Lower lobe of right lung (tissue), 2 donors: Measurements from ENCODE around the gene FADS3. TPM values are rescaled to one million over a fixed set of nuclear protein-coding genes. Genes with fewer than 3 reads are reported as not detected.

ENCODE experiments used
- ATAC-seq, 2 donors: fragments of 200-7000 bp; cut with Tn5 transposase; one replicate each; pipeline ENCODE4 v1.9.1; 2020 to 2022; ENCODE audit warnings: mild to moderate bottlenecking in 2 of 2, moderate library complexity in 2 of 2
- DNase-seq: peaks from one replicate; pipeline ENCODE4 v3.0.0-alpha.2; 2020
- H3K27ac ChIP-seq: fragments of 200-600 bp; one replicate; pipeline ENCODE4 v1.8.0; 2022
- H3K27me3 ChIP-seq: fragments of 200-600 bp; one replicate; pipeline ENCODE4 v1.8.0; 2022; ENCODE audit warnings: low read depth
- H3K36me3 ChIP-seq: fragments of 200-600 bp; one replicate; pipeline ENCODE4 v1.8.0; 2022; ENCODE audit warnings: mild to moderate bottlenecking
- H3K4me1 ChIP-seq: fragments of 200-600 bp; one replicate; pipeline ENCODE4 v1.8.0; 2022
- H3K4me3 ChIP-seq: fragments of 200-600 bp; one replicate; pipeline ENCODE4 v1.8.0; 2022; ENCODE audit warnings: mild to moderate bottlenecking
- H3K9me3 ChIP-seq: fragments of 200-600 bp; one replicate; pipeline ENCODE4 v1.8.0; 2022
- CTCF ChIP-seq: fragments of 200-600 bp; IDR thresholded peaks from one replicate; pipeline ENCODE4 v1.8.0; 2022; ENCODE audit warnings: antibody characterized with exemption, mild to moderate bottlenecking
- intact Hi-C: fragments of 100-400 bp; cut with DNase I; formaldehyde crosslinking; loops from one replicate; pipeline ENCODE4 v1.11.0; 2022
- total RNA-seq: library from RNA; stranded (reverse); fragmentation: NEBNext Ultra II Directional; extraction: Animal tissue kit (Norgen Biotek cat#: 25700); gene quantifications from one replicate; pipeline ENCODE4 v1.2.1, GENCODE V29; 2021
- donor health status: DM: no; HTN: yes; CAD: no; lungs with severe emphysema.

The FADS3 gene
- total RNA-seq, 1 donor from 2014 or later = 50.1 TPM

- no peaks in the 10 kb centered on the region for H3K4me1 ChIP-seq
- intact Hi-C loops = no loop called here
- no peaks in the 10 kb centered on the region for H3K9me3 ChIP-seq
- no peak for DNase-seq
- no peak for TF ChIP-seq CTCF
- H3K36me3 ChIP-seq = peaks cover 60% of the 10 kb centered on the region
- H3K27me3 ChIP-seq = no peaks in the 10 kb centered on the region
- ATAC-seq = no peak
- H3K4me3 ChIP-seq = no peak overlapping the region
- H3K27ac ChIP-seq = no peak overlapping the region
These were observed 46.3 kb downstream of the FADS3 start for GRCh38 chr11:61844909-61845565.

- intact Hi-C loops = no loop called here
- H3K36me3 ChIP-seq = peaks cover 45% of the 10 kb centered on the region
- DNase-seq = no peak
These were observed 48.9 kb downstream of the FADS3 start for GRCh38 chr11:61842528-61842820.

GRCh38 chr11:61841636-61842527, 49.5 kb downstream of the FADS3 start:
- H3K4me3 ChIP-seq = no peak overlapping the region
- DNase-seq (no peak), ATAC-seq (no peak)
- no peaks in the 10 kb centered on the region for H3K27me3 ChIP-seq
- intact Hi-C loops = no loop called here
- no peak for TF ChIP-seq CTCF
- H3K36me3 ChIP-seq = peaks cover 42% of the 10 kb centered on the region
- no peak overlapping the region for H3K27ac ChIP-seq
- H3K9me3 ChIP-seq = no peaks in the 10 kb centered on the region
- H3K4me1 ChIP-seq = no peaks in the 10 kb centered on the region

More at GRCh38 chr11:61842528-61842820, 48.9 kb downstream of the FADS3 start:
- TF ChIP-seq CTCF = no peak
- H3K4me1 ChIP-seq = no peaks in the 10 kb centered on the region
- no peaks in the 10 kb centered on the region for H3K27me3 ChIP-seq
- H3K27ac ChIP-seq = no peak overlapping the region
- H3K4me3 ChIP-seq = no peak overlapping the region
- no peak for ATAC-seq
- H3K9me3 ChIP-seq = no peaks in the 10 kb centered on the region

- H3K36me3 ChIP-seq = peaks cover 42% of the 10 kb centered on the region
- DNase-seq (no peak), ATAC-seq (no peak)
- no peaks in the 10 kb centered on the region for H3K9me3 ChIP-seq
- no peak overlapping the region for H3K27ac ChIP-seq
- intact Hi-C loops = no loop called here
- no peak for TF ChIP-seq CTCF
- H3K4me3 ChIP-seq = no peak overlapping the region
- H3K4me1 ChIP-seq = peaks cover under 1% of the 10 kb centered on the region
- H3K27me3 ChIP-seq = no peaks in the 10 kb centered on the region
These were observed 51.0 kb downstream of the FADS3 start for GRCh38 chr11:61840371-61840770.

GRCh38 chr11:61839742-61840141, 51.6 kb downstream of the FADS3 start:
- Histone ChIP-seq H3K27me3 (no peaks in the 10 kb centered on the region), H3K9me3 (no peaks in the 10 kb centered on the region), H3K4me3 (no peak overlapping the region), H3K27ac (no peak overlapping the region), H3K4me1 (peaks cover 6% of the 10 kb centered on the region), H3K36me3 (peaks cover 42% of the 10 kb centered on the region)
- TF ChIP-seq CTCF = no peak
- ATAC-seq = no peak
- intact Hi-C loops = no loop called here
- no peak for DNase-seq
